ENCODE measurements around the gene CARS2.

- no peak for TF ChIP-seq SPI1 (IDR thresholded peaks at IDR 0.05; ENCODE audit: low read depth, low read length)
- no peak for TF ChIP-seq POLR2AphosphoS5 (IDR thresholded peaks at IDR 0.05; ENCODE audit: low read depth, low read length)
These were observed 41.9 kb downstream of the CARS2 start for GRCh38 chr13:110664041-110664440.

Measured in GM12891 (cell line).